SK-N-SH treated with all-trans-retinoic acid at 6 μM for 48 hours (cell line): ENCODE measurements around the gene FOXJ3.

Experiments
- ARNTL ChIP-seq: fragments of 450-650 bp; formaldehyde crosslinking; IDR thresholded peaks from 2 replicates; pipeline ENCODE4 v1.5.0; 2020; ENCODE audit warnings: low read depth, mild to moderate bottlenecking, moderate library complexity, borderline replicate concordance
- BACH2 ChIP-seq: fragments of 250-450 bp; sonication (Bioruptor Pico); IDR thresholded peaks from 2 replicates; pipeline ENCODE4 v1.9.0; 2021; ENCODE audit warnings: mild to moderate bottlenecking, borderline replicate concordance
- CREB5 ChIP-seq: fragments of 250-450 bp; sonication (Bioruptor Pico); IDR thresholded peaks from 2 replicates; pipeline ENCODE4 v1.5.1; 2020; ENCODE audit warnings: low read depth, mild to moderate bottlenecking, moderate library complexity
- GLIS3 ChIP-seq: fragments of 250-450 bp; sonication (Bioruptor Pico); IDR thresholded peaks from 2 replicates; pipeline ENCODE4 v1.5.0; 2020; ENCODE audit warnings: mild to moderate bottlenecking, moderate library complexity
- ISL1 ChIP-seq: fragments of 250-450 bp; sonication (Bioruptor Pico); IDR thresholded peaks from 2 replicates; pipeline ENCODE4 v2.1.2; 2022; ENCODE audit warnings: mild to moderate bottlenecking, moderate library complexity
- OSR1 ChIP-seq: fragments of 250-450 bp; sonication (Bioruptor Pico); IDR thresholded peaks from 2 replicates; pipeline ENCODE4 v1.8.0; 2022; ENCODE audit warnings: moderate library complexity, mild to moderate bottlenecking, inconsistent platforms
- POU6F1 ChIP-seq: fragments of 250-450 bp; sonication (Bioruptor Pico); IDR thresholded peaks from 2 replicates; pipeline ENCODE4 v1.8.0; 2021; ENCODE audit warnings: low read depth, mild to moderate bottlenecking, moderate library complexity, borderline replicate concordance
- RARB ChIP-seq: fragments of 250-450 bp; sonication (Bioruptor Pico); IDR thresholded peaks from 2 replicates; pipeline ENCODE4 v1.8.0; 2021; ENCODE audit warnings: mild to moderate bottlenecking, moderate library complexity
- ZFP3 ChIP-seq: fragments of 250-450 bp; sonication (Bioruptor Pico); IDR thresholded peaks from 2 replicates; pipeline ENCODE4 v1.5.0; 2020; ENCODE audit warnings: mild to moderate bottlenecking, moderate library complexity
- ZFP30 ChIP-seq: fragments of 450-650 bp; formaldehyde crosslinking; IDR thresholded peaks from 2 replicates; pipeline ENCODE4 v1.5.0; 2022; ENCODE audit warnings: mild to moderate bottlenecking, moderate library complexity
- ZNF565 ChIP-seq: fragments of 450-650 bp; formaldehyde crosslinking; conservative IDR thresholded peaks from 2 replicates; pipeline ENCODE4 v1.5.0; 2020; ENCODE audit warnings: low read depth, mild to moderate bottlenecking, moderate library complexity
- ZNF70 ChIP-seq: fragments of 450-650 bp; formaldehyde crosslinking; IDR thresholded peaks from 2 replicates; pipeline ENCODE4 v1.5.0; 2020; ENCODE audit warnings: mild to moderate bottlenecking, moderate library complexity
- TF ChIP-seq, protein P1 (sequence below): fragments of 250-450 bp; sonication (Bioruptor Pico); IDR thresholded peaks from 2 replicates; pipeline ENCODE4 v1.5.0; 2020; ENCODE audit warnings: mild to moderate bottlenecking, moderate library complexity
- TF ChIP-seq, protein P2 (sequence below): fragments of 250-450 bp; sonication (Bioruptor Pico); IDR thresholded peaks from 2 replicates; pipeline ENCODE4 v1.8.0; 2020; ENCODE audit warnings: mild to moderate bottlenecking, moderate library complexity, borderline replicate concordance

DNA sequence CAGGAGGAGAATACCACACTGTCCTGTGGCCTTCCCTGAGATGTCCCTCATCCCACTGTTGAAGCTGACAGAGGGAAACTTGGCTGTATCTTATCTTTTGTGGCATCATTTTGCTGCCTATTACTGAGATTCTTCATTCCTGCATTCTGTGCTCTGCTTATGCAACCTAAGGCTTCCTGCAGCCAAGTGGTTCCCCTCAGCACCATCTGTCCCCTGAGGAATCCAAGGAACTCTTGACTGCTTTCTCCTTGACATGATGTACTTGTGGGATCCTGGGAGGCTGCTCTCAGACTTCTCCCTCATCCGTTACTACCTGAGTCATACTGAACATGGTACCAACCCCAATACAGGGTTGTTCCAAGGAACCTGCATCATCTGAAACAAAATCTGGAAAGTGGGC lies 24.4 kb upstream of the FOXJ3 start:
- TF ChIP-seq RARB, result no peak
- TF ChIP-seq ZNF70, result no peak
- no peak for TF ChIP-seq POU6F1 (CRISPR knock-in tag)
- no peak for TF ChIP-seq BACH2 (CRISPR knock-in tag)
- TF ChIP-seq ARNTL (CRISPR knock-in tag), result no peak
- no peak for TF ChIP-seq OSR1 (CRISPR knock-in tag)
- no peak for TF ChIP-seq GLIS3 (CRISPR knock-in tag)
- TF ChIP-seq ZNF565 (CRISPR knock-in tag), result no peak
- TF ChIP-seq, protein P1, sequence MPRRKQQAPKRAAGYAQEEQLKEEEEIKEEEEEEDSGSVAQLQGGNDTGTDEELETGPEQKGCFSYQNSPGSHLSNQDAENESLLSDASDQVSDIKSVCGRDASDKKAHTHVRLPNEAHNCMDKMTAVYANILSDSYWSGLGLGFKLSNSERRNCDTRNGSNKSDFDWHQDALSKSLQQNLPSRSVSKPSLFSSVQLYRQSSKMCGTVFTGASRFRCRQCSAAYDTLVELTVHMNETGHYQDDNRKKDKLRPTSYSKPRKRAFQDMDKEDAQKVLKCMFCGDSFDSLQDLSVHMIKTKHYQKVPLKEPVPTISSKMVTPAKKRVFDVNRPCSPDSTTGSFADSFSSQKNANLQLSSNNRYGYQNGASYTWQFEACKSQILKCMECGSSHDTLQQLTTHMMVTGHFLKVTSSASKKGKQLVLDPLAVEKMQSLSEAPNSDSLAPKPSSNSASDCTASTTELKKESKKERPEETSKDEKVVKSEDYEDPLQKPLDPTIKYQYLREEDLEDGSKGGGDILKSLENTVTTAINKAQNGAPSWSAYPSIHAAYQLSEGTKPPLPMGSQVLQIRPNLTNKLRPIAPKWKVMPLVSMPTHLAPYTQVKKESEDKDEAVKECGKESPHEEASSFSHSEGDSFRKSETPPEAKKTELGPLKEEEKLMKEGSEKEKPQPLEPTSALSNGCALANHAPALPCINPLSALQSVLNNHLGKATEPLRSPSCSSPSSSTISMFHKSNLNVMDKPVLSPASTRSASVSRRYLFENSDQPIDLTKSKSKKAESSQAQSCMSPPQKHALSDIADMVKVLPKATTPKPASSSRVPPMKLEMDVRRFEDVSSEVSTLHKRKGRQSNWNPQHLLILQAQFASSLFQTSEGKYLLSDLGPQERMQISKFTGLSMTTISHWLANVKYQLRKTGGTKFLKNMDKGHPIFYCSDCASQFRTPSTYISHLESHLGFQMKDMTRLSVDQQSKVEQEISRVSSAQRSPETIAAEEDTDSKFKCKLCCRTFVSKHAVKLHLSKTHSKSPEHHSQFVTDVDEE (CRISPR knock-in tag), result no peak
- TF ChIP-seq CREB5 (CRISPR knock-in tag), result no peak
- no peak for TF ChIP-seq ISL1
- TF ChIP-seq ZFP30 (CRISPR knock-in tag), result no peak
- TF ChIP-seq, protein P2, sequence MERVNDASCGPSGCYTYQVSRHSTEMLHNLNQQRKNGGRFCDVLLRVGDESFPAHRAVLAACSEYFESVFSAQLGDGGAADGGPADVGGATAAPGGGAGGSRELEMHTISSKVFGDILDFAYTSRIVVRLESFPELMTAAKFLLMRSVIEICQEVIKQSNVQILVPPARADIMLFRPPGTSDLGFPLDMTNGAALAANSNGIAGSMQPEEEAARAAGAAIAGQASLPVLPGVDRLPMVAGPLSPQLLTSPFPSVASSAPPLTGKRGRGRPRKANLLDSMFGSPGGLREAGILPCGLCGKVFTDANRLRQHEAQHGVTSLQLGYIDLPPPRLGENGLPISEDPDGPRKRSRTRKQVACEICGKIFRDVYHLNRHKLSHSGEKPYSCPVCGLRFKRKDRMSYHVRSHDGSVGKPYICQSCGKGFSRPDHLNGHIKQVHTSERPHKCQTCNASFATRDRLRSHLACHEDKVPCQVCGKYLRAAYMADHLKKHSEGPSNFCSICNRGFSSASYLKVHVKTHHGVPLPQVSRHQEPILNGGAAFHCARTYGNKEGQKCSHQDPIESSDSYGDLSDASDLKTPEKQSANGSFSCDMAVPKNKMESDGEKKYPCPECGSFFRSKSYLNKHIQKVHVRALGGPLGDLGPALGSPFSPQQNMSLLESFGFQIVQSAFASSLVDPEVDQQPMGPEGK (CRISPR knock-in tag), result no peak
- TF ChIP-seq ZFP3, result no peak
